COLO668 (cell line): ENCODE data around the gene KMT2A.
"Not testable (repeated sequence)": the region's sequence is repeated elsewhere in the genome, so short reads cannot be mapped to it uniquely, and the experiment has no call there.

Source experiments
- DNase-seq: peaks from one replicate; lab custom pipeline; 2025; ENCODE audit not compliant: unreplicated experiment; lab: John Stamatoyannopoulos, UW

The KMT2A gene

GRCh38 chr11:118434553-118435289 is 1.6 kb upstream of the KMT2A start:
- peak; percentile 54 for DNase-seq

GRCh38 chr11:118435290-118435892 is 901 bp upstream of the KMT2A start:
- DNase-seq = peak; percentile 69

- no peak for DNase-seq
Measured at GRCh38 chr11:118436639-118437207, 431 bp downstream of the KMT2A start.

- DNase-seq = peak; percentile 61
Measured at GRCh38 chr11:118437208-118438125, 1.2 kb downstream of the KMT2A start.

GRCh38 chr11:118438314-118438931 is 2.1 kb downstream of the KMT2A start:
- no peak for DNase-seq

- DNase-seq = no peak
Measured at GRCh38 chr11:118439646-118440045, 3.4 kb downstream of the KMT2A start.

GRCh38 chr11:118441770-118442275 is 5.5 kb downstream of the KMT2A start:
- no peak for DNase-seq

- no peak for DNase-seq
Measured at GRCh38 chr11:118442301-118442700, 6.0 kb downstream of the KMT2A start.

- DNase-seq = no peak
Measured at GRCh38 chr11:118442908-118443589, 6.8 kb downstream of the KMT2A start.

GRCh38 chr11:118443590-118444218 is 7.4 kb downstream of the KMT2A start:
- no peak for DNase-seq

GRCh38 chr11:118447423-118447822 is 11.1 kb downstream of the KMT2A start:
- DNase-seq = no peak

- DNase-seq = no peak
Measured at GRCh38 chr11:118448294-118448693, 12.0 kb downstream of the KMT2A start.

GRCh38 chr11:118449316-118449918 is 13.1 kb downstream of the KMT2A start:
- DNase-seq = no peak

- no peak for DNase-seq
Measured at GRCh38 chr11:118450451-118450850, 14.2 kb downstream of the KMT2A start.

- DNase-seq = no peak
Measured at GRCh38 chr11:118462178-118462577, 25.9 kb downstream of the KMT2A start.

- DNase-seq = not testable (repeated sequence)
Measured at GRCh38 chr11:118468968-118469367, 32.7 kb downstream of the KMT2A start.

GRCh38 chr11:118471030-118471429 is 34.7 kb downstream of the KMT2A start:
- no peak for DNase-seq

GRCh38 chr11:118473537-118473936 is 37.2 kb downstream of the KMT2A start:
- no peak for DNase-seq

- DNase-seq = no peak
Measured at GRCh38 chr11:118476676-118477075, 40.4 kb downstream of the KMT2A start.
